HG03565 (cell line): Measurements from ENCODE around the gene VASH1.
"Not testable (repeated sequence)": the region's sequence is repeated elsewhere in the genome, so short reads cannot be mapped to it uniquely, and the experiment has no call there.

Experiments
- ATAC-seq: cut with Tn5 transposase; IDR thresholded peaks from one replicate; pipeline ENCODE4 v1.9.1; 2021; ENCODE audit warnings: mild to moderate bottlenecking, moderate library complexity; ENCODE audit not compliant: unreplicated experiment

The VASH1 gene

DNA sequence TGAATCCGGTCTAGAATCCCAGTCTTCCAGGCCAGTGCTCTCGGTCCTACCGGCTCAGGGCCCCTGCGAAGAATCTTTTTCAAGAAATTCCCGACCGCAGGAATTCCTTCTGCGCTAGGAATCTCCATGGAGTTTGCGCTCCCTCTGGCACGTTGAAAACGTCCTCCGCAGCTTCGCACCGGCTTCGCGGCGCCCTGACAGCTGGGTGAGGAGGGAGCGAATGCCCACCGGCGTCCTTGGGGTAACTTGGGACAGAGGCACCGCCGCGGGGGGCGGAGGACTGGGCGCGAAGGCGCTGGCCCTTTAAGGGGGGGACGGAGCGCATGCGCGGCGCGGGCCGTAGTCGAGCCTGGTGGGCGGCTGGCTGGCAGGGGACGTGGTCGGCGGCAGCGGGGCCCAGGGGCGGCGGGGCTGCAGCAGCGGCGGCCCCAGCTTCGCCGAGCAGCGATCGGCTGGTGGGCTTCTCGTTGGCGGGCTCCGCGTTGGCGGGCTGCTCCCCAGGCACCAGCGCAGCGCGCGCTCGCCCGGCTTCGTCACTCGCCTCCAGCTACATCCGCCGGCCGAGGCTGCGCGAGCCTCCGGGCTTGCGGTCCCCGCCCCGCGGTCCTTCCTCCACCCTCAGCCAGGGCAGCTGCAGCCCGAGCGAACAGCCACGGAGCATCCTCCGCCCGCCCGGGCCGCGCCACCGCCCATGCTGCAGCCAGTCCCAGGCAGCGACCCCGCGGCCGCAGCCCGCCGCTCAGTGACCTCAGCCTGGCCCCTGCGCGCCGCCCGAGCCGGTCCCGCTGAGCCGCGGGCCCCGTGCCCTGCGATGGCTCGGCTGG, at the start of gene VASH1:
VASH1 (plus strand) TSS at position 333 of the 824 bp plus-strand sequence. CDS start 1,354 bp downstream, outside the sequence.
- peak; percentile 76 for ATAC-seq

GRCh38 chr14:76713121-76713520, 48.1 kb upstream of the VASH1 start:
- no peak for ATAC-seq

DNA sequence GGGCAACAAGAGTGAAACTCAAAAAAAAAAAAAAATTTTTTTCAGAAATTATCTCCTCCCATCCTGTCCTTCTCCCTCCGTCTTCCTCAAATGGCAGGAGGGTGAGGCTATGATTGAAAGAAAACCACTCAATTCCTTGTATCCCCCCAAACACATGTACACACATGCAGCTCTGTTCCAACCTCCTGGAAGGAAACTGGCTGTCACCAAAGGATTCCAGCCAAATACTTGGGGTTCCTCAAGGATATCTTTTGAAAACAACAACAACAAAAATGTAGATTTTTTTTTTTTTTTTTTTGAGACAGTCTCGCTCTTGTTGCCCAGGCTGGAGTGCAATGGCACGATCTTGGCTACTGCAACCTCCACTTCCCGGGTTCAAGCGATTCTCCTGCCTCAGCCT, 46.8 kb upstream of the VASH1 start:
- ATAC-seq: no peak

GRCh38 chr14:76715101-76715500, 46.2 kb upstream of the VASH1 start:
- ATAC-seq: no peak

DNA sequence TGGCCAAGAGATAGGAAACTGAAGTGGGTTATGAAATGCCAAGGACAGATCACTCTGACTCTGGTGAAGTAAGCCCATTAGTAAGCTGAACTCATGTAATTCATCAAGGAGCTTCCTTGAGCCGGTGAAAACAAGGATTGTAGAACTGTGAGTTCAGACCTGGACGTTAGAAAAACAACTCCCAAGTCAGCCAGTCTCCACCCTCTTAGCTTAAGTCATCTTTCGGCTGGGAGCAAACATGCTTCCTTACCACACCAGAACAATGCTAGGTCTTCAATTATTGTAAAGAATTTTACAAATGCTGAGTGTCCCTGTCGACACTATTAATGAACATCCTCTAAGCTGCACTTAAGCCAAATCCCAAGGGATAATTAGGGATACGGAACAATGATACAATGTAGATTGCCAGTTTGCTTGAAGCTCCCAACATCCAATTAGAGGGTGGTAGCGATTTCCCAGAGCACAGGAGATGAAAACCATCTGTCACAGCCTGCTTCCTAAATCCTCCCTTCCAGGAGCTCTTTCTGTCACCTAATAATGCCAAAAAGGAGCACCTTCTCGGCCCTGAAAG, 45.7 kb upstream of the VASH1 start:
- no peak for ATAC-seq

DNA sequence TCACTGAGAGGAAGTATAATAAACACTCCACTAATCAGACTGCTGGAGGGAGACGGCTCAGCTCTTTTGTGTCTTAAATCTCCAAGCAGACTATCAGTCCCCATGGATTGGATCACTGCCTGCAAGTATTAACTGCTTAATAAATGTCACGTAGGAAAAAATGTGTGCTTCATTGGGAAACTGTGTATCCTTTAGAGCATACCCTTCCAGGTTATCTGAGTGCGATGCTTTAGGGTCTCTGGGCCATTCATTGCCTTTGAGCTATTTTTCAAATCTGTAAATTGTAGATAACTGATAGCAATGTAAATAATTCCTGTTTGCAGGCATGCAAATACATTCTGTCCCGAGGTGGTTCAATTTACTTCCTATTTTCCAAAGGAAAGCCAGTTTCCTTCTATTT, 45.0 kb upstream of the VASH1 start:
- ATAC-seq: no peak

DNA sequence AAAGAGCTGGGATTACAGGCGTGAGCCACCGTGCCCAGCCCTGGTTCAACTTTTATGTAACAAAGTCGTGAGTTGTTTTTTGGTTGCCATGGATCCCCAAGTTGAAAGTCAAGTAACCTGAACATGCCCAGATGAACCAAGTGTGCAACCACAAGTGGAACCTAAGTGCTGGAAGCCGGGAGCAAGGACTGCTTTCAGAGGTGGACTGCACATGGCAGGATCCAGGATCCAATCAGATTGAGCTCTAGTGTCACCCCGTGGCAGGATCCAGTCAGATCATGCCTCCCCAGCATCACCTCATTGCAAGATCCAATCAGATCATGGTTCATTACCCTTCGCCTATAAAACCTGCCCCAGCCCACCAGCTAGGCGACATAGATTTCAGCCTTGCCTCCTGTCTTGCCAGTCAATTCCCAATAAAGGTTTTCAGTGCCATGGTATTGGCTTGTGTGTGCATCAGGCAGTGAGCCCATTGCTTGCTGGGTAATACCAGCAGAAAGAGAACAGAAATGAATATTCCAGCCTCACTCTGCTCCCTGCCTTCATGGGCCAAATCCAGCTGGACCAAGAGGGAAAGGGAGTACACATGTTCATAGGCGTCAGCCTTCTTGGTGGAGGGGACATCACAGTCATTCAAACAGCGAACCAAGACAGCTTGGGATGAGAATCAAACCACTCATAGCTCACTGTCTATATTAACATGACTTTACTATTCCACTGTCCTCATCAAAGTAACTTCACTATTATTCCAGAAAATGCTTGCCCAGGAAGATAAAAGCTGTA, 43.6 kb upstream of the VASH1 start:
- no peak for ATAC-seq

DNA sequence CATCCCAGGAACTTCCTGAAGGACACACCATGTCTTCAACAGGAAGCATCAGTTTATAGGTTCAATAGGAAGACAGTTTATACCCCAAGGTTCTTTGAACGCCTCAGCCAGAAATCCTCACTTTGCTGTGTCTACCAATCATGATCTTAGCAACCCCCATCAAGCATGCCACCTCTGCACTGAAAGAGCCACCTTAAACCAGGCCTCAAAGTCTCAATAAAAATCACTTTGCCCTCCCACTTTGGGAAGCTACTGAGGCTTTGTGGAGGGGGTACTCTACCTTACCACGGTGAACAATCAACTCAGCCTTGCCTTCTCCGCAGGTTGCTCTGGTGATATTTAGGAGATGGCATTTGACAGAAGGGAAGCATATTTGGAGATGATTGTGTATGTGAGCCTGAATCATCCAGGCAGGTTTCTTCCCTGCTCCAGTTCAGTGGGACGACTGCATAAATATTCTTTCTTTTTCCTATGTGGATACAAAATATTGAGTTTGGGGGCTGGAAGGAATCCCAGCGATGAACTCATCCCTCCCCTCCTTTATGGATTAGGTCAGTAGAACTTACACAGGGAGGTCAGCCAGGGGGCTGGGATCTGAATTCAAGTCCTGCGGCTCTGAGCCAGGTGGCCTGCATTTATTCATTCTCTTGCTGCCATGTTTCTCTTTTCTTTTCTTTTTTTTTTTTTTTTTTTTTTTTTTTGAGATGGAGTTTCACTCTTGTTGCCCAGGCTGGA, 42.8 kb upstream of the VASH1 start:
- no peak for ATAC-seq

GRCh38 chr14:76719666-76720065, 41.6 kb upstream of the VASH1 start:
- ATAC-seq: no peak

DNA sequence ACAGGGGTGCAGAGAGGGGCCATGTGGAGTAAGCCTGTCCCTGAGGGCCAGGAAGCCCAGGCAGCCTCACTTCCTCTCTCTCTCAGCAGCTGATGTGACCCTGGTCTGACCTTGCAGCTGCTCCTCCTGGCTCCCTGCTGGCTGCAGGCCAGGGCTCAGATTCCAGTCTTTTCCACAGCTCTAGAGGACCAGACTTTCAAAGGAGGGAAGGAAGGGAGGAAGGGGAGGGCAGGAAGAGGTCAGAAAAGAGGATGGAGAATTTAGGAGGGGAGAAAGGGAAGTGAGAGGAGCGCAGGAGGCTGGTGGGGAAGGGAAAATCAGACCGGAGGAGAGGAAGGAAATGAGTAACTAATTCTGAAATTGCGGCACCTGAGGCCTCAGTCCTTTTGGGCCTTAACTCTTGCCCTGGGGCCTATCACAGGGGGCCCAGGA, 40.9 kb upstream of the VASH1 start:
- ATAC-seq: no peak

DNA sequence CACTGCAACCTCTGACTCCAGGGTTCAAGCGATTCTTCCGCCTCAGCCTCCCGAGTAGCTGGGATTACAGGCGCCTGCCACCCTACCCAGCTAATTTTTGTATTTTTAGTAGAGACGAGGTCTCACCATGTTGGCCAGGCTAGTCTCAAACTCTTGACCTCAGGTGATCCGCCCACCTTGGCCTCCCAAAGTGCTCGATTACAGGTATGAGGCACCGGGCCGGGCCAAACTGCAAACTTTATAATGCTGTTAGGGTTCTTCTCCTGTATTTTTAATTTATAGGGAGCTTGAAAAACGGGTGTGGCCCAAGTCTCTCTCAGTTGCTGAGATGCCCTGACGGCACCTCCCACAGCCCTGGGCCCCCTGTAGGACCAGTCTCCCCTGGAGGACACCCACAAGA, 39.8 kb upstream of the VASH1 start:
- not testable (repeated sequence) for ATAC-seq

DNA sequence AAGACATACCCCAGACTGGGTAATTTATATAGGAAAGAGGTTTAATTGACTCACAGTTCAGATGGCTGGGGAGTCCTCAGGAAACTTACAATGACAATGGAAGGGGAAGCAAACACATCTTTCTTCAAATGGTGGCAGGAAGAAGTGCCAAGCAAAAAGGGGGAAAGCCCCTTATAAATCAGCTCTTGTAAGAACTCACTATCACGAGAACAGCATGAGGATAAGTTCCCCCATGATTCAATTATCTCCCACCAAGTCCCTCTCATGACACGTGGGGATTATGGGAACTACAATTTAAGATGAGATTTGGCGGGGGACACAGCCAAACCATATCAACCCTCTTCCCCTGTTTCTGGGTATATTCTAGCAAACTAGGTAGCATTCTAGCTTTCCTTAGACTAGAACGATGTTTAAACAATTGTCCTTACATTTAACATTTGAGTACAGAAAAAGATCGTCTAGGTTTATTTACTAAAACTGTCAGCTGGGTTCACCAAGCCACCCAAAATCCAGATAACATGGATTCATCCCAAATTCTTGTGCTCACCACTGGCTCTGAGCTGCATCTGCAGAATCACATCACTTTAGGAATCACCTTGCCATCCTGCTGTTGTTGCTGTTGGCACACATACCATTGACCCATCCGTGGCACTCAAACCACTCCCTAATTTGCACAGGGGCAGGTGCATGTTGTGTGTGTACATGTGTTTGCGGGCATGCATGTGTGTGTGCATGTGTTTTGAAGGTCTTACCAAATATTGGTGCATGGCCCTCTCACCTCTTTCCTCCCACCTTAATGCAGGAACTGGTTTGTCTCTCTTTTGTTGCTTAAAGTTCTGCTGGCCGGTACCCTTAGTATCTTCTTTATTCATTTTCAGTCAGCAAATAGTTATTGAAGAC, 36.4 kb upstream of the VASH1 start:
- ATAC-seq: no peak

- no peak for ATAC-seq
These were observed 34.7 kb upstream of the VASH1 start for GRCh38 chr14:76726551-76726970.

- ATAC-seq: no peak
These were observed 33.9 kb upstream of the VASH1 start for GRCh38 chr14:76727384-76727783.

GRCh38 chr14:76727901-76728300, 33.4 kb upstream of the VASH1 start:
- ATAC-seq: no peak

- ATAC-seq: no peak
These were observed 32.0 kb upstream of the VASH1 start for GRCh38 chr14:76729258-76729657.

GRCh38 chr14:76729953-76730505, 31.2 kb upstream of the VASH1 start:
- ATAC-seq: no peak

- ATAC-seq: not testable (repeated sequence)
These were observed 26.8 kb upstream of the VASH1 start for GRCh38 chr14:76734501-76734900.

GRCh38 chr14:76736514-76736913, 24.8 kb upstream of the VASH1 start:
- no peak for ATAC-seq

- ATAC-seq: no peak
These were observed 20.2 kb upstream of the VASH1 start for GRCh38 chr14:76741074-76741473.
